ENCODE data around the gene PTK7. TPM values are rescaled to one million over a fixed set of nuclear protein-coding genes. Genes with fewer than 3 reads are reported as not detected.

PTK7 gene
- total and polyA plus RNA-seq, 2 experiments from 2014 or later, result 75.8 to 115 TPM

- Histone ChIP-seq H3K4me3 (no peak overlapping the region), H3K27me3 (no peaks in the 10 kb centered on the region), H3K4me1 (ENCODE audit: low read depth) (peaks cover 33% of the 10 kb centered on the region), H3K36me3 (no peaks in the 10 kb centered on the region), H3K27ac (no peak overlapping the region), H3K9me3 (ENCODE audit: low read depth) (no peaks in the 10 kb centered on the region)
- peak in 1 of 2 donors; percentile 50 for DNase-seq (ENCODE audit: low read depth in 1 of 2, low spot score in 1 of 2)
- no peak for TF ChIP-seq CTCF (IDR thresholded peaks at IDR 0.05; ENCODE audit: low read depth, low read length)
Measured at GRCh38 chr6:43119482-43119881, 43.4 kb downstream of the PTK7 start.

DNA sequence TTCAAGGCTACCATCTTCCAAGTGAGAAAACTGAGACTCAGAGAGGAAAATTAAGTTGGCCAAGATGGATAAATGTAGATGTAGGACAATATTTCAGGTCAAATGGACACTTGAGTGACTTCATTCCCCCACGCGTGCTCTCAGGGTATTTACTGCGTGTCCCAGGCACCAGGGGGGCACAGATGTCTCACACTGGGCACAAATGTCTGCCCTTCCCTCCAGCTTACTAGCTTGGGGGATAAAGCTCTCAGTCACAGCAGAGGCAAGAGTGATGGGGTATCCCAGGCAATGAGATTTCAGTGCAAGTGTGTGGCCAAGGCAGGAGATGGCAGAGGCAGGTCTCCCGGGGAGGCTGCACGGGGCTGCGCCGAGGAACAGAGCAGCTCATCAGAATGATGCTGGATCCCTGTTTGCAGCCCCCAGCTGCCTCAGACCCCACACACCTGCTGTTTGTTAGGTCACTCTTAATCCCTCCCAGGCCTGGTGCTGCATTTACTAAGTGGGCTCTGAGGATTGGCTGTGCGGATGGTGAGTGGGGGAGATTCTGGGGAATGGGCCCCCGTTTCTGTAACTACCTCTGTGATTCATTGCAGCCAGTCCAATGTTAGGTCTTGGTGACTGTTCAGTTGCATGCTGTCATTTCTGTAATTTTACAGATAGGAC is 44.1 kb downstream of the PTK7 start:
- DNase-seq (ENCODE audit: low read depth in 1 of 2, low spot score in 1 of 2), result no peak
- H3K27me3 ChIP-seq, result no peaks in the 10 kb centered on the region
- no peaks in the 10 kb centered on the region for H3K36me3 ChIP-seq
- no peak for TF ChIP-seq CTCF (IDR thresholded peaks at IDR 0.05; ENCODE audit: low read depth, low read length)
- H3K4me3 ChIP-seq, result no peak overlapping the region
- no peak overlapping the region for H3K27ac ChIP-seq
- no peaks in the 10 kb centered on the region for H3K9me3 ChIP-seq (ENCODE audit: low read depth)
- H3K4me1 ChIP-seq (ENCODE audit: low read depth), result peaks cover 33% of the 10 kb centered on the region

DNA sequence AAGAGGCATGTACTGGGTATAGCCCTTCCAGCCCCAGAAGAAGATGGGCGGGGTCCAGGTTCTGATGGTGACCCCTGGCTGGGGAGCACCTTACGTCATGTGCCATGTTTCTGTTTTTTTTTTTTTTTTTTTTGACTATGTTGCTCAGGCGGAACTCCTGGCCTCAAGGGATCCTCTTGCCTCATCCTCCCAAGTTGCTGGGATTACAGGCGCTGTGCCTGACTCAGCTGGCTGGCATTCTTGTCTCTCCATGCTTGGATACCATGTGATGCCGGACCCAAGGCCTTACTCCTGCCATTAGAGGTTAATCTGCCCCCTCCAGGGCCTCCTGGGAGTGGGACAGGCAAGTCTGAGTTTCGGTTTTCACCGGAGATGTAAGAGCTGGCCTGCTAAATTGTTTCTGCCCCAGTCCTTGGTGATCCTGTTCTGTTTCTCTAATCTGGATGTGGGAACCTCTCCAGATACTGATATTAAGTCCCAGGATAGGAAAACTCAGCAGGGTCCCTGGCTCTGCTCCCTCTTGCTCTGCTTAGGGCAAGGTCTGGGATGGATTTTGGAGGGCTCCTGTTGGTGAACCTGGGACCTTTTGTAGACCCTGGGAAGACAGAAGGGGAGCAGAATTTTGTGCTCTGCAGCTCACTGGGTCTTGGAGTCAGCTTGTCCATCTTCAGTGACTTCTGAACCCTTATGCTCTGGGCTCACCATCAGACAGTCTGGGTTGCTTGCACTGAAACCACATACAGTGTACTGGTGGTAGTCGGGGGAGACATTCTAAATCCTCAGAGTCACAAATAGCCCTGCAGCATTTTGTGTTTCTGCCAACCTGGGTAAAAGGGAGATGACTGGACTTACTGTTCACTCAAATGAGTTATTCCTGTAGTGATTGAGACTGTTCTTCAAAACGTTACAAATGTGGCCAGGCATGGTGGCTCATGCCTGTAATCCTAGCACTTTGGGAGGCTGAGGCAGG is 45.1 kb downstream of the PTK7 start:
- Histone ChIP-seq H3K9me3 (ENCODE audit: low read depth) (no peaks in the 10 kb centered on the region), H3K27ac (peak overlapping the region; percentile 63), H3K4me1 (ENCODE audit: low read depth) (peaks cover 31% of the 10 kb centered on the region), H3K27me3 (no peaks in the 10 kb centered on the region), H3K36me3 (no peaks in the 10 kb centered on the region), H3K4me3 (no peak overlapping the region)
- DNase-seq (ENCODE audit: low read depth in 1 of 2, low spot score in 1 of 2), result peak in 1 of 2 donors; percentile 98
- peak; percentile 28 for TF ChIP-seq CTCF (IDR thresholded peaks at IDR 0.05; ENCODE audit: low read depth, low read length)

DNA sequence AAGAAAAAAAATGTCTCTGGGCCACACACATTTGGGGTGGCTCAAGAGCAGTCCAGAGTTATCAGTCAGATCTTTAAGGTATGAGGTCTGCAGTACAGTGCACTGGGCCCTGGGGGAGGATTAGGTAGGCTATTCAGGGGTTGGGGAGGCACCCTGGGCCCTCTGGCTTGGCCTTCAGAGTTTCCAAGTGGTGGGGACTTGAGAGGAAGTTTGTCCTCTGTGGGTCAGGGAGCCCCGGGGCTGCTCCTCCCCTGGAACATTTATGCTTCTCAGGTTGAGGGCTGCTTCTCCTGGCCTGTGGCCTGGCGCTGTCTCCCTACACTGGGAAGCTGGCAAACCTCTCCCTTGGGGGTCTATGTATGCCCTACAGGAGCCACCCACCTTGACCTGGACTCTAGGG is 46.0 kb downstream of the PTK7 start:
- Histone ChIP-seq H3K27ac (no peak overlapping the region), H3K27me3 (no peaks in the 10 kb centered on the region), H3K4me3 (no peak overlapping the region), H3K4me1 (ENCODE audit: low read depth) (peaks cover 27% of the 10 kb centered on the region), H3K9me3 (ENCODE audit: low read depth) (no peaks in the 10 kb centered on the region), H3K36me3 (no peaks in the 10 kb centered on the region)
- no peak for TF ChIP-seq CTCF (IDR thresholded peaks at IDR 0.05; ENCODE audit: low read depth, low read length)
- no peak for DNase-seq (ENCODE audit: low read depth in 1 of 2, low spot score in 1 of 2)

DNA sequence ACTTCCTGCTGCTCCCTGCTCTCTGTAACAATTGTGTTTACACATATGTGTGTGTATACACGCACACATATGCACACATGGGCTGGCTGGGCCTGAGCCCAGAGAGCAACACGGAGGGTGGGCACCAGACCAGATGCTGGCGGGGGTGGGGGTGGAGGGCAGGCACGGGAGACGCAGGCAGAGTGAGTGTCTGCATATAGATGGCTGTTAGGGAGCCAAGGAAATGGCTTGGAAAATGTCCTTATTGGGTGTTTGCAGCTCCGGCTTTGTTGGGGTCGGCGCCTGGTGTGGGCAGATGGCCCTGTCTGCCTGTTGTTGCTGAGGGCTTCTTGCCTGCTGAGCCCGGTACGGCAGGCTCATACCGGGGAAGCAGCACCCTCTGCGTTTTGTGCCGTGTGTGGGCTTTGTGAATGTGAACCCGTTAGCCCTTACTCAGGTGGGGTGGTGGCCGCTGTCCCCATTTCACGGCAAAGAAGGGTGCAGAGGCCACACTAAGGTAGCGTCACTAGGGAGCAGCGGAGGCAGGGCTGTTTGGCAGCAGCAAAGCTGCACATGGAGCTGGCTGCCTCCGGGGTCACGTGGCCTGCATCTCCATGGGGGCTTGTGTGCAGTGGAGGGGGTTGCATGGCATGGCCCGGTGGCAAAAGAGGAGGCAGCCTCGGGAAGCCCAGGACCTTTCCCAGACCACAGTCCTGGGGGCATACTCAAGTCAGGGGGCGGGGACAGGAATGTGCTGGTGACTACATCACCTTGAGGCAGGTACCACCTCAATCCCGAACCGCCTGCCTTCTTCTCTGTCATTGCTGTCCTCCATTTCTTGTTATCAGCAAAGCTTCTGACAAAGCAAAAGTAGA is 47.6 kb downstream of the PTK7 start:
- H3K4me3 ChIP-seq, result no peak overlapping the region
- H3K36me3 ChIP-seq, result no peaks in the 10 kb centered on the region
- no peak for TF ChIP-seq CTCF (IDR thresholded peaks at IDR 0.05; ENCODE audit: low read depth, low read length)
- no peaks in the 10 kb centered on the region for H3K9me3 ChIP-seq (ENCODE audit: low read depth)
- H3K4me1 ChIP-seq (ENCODE audit: low read depth), result peaks cover 27% of the 10 kb centered on the region
- no peaks in the 10 kb centered on the region for H3K27me3 ChIP-seq
- DNase-seq (ENCODE audit: low read depth in 1 of 2, low spot score in 1 of 2), result no peak
- peak overlapping the region; percentile 82 for H3K27ac ChIP-seq
